Measurements from ENCODE around the gene PXDN.

PXDN gene

GRCh38 chr2:1752751-1753150 is 8.4 kb upstream of the PXDN start:
- peaks cover 2% of the 10 kb centered on the region for H3K36me3 Mint-ChIP-seq (ENCODE audit: low read depth)
- no peak overlapping the region for H3K4me3 Mint-ChIP-seq
- H3K9me3 Mint-ChIP-seq, result no peaks in the 10 kb centered on the region
- no peaks in the 10 kb centered on the region for H3K4me1 Mint-ChIP-seq
- no peak overlapping the region for H3K27ac Mint-ChIP-seq
- DNase-seq (no peak), ATAC-seq (no peak)
- H3K27me3 Mint-ChIP-seq, result no peaks in the 10 kb centered on the region

- H3K36me3 Mint-ChIP-seq (ENCODE audit: low read depth), result peaks cover 2% of the 10 kb centered on the region
- H3K4me3 Mint-ChIP-seq, result no peak overlapping the region
- H3K9me3 Mint-ChIP-seq, result no peaks in the 10 kb centered on the region
- no peaks in the 10 kb centered on the region for H3K4me1 Mint-ChIP-seq
- no peak for DNase-seq
- no peak overlapping the region for H3K27ac Mint-ChIP-seq
- no peak for ATAC-seq
- peaks cover 2% of the 10 kb centered on the region for H3K27me3 Mint-ChIP-seq
These were observed 7.7 kb upstream of the PXDN start for GRCh38 chr2:1751767-1752725.

GRCh38 chr2:1750933-1751766 is 6.8 kb upstream of the PXDN start:
- H3K27ac Mint-ChIP-seq, result no peak overlapping the region
- no peak overlapping the region for H3K4me3 Mint-ChIP-seq
- no peaks in the 10 kb centered on the region for H3K9me3 Mint-ChIP-seq
- peaks cover 2% of the 10 kb centered on the region for H3K36me3 Mint-ChIP-seq (ENCODE audit: low read depth)
- DNase-seq (peak; percentile 36), ATAC-seq (peak; percentile 33)
- peaks cover 11% of the 10 kb centered on the region for H3K27me3 Mint-ChIP-seq
- H3K4me1 Mint-ChIP-seq, result no peaks in the 10 kb centered on the region

GRCh38 chr2:1750270-1750932 is 6.1 kb upstream of the PXDN start:
- Mint-ChIP-seq H3K27ac (no peak overlapping the region), H3K36me3 (ENCODE audit: low read depth) (peaks cover 2% of the 10 kb centered on the region), H3K27me3 (peaks cover 17% of the 10 kb centered on the region), H3K4me3 (no peak overlapping the region), H3K9me3 (no peaks in the 10 kb centered on the region), H3K4me1 (no peaks in the 10 kb centered on the region)
- DNase-seq (no peak), ATAC-seq (no peak)

GRCh38 chr2:1749489-1750119 is 5.3 kb upstream of the PXDN start:
- ATAC-seq, result no peak

GRCh38 chr2:1748741-1749488 is 4.6 kb upstream of the PXDN start:
- H3K4me3 Mint-ChIP-seq, result no peak overlapping the region
- DNase-seq, result no peak
- ATAC-seq, result no peak
- H3K4me1 Mint-ChIP-seq, result peaks cover 3% of the 10 kb centered on the region
- H3K27ac Mint-ChIP-seq, result no peak overlapping the region
- H3K9me3 Mint-ChIP-seq, result no peaks in the 10 kb centered on the region
- H3K36me3 Mint-ChIP-seq (ENCODE audit: low read depth), result no peaks in the 10 kb centered on the region
- H3K27me3 Mint-ChIP-seq, result peaks cover 24% of the 10 kb centered on the region

More at GRCh38 chr2:1749489-1750119, 5.3 kb upstream of the PXDN start:
- Mint-ChIP-seq H3K27ac (no peak overlapping the region), H3K4me3 (no peak overlapping the region), H3K9me3 (no peaks in the 10 kb centered on the region), H3K36me3 (ENCODE audit: low read depth) (no peaks in the 10 kb centered on the region), H3K27me3 (peaks cover 24% of the 10 kb centered on the region), H3K4me1 (peaks cover 3% of the 10 kb centered on the region)
- DNase-seq, result no peak

- H3K4me3 Mint-ChIP-seq, result no peak overlapping the region
- peaks cover 3% of the 10 kb centered on the region for H3K4me1 Mint-ChIP-seq
- H3K27me3 Mint-ChIP-seq, result peaks cover 24% of the 10 kb centered on the region
- ATAC-seq (no peak), DNase-seq (no peak)
- H3K9me3 Mint-ChIP-seq, result no peaks in the 10 kb centered on the region
- no peaks in the 10 kb centered on the region for H3K36me3 Mint-ChIP-seq (ENCODE audit: low read depth)
- H3K27ac Mint-ChIP-seq, result no peak overlapping the region
These were observed 3.9 kb upstream of the PXDN start for GRCh38 chr2:1748176-1748740.

GRCh38 chr2:1747065-1747941 is 3.0 kb upstream of the PXDN start:
- Mint-ChIP-seq H3K4me1 (peaks cover 5% of the 10 kb centered on the region), H3K4me3 (no peak overlapping the region), H3K9me3 (no peaks in the 10 kb centered on the region), H3K27me3 (peaks cover 30% of the 10 kb centered on the region), H3K27ac (no peak overlapping the region), H3K36me3 (ENCODE audit: low read depth) (no peaks in the 10 kb centered on the region)
- DNase-seq, result no peak
- no peak for ATAC-seq

GRCh38 chr2:1746174-1747064 is 2.1 kb upstream of the PXDN start:
- no peak overlapping the region for H3K4me3 Mint-ChIP-seq
- H3K27me3 Mint-ChIP-seq, result peaks cover 38% of the 10 kb centered on the region
- DNase-seq, result no peak
- no peak overlapping the region for H3K27ac Mint-ChIP-seq
- H3K9me3 Mint-ChIP-seq, result no peaks in the 10 kb centered on the region
- peaks cover 8% of the 10 kb centered on the region for H3K4me1 Mint-ChIP-seq
- H3K36me3 Mint-ChIP-seq (ENCODE audit: low read depth), result no peaks in the 10 kb centered on the region
- no peak for ATAC-seq

- no peak overlapping the region for H3K27ac Mint-ChIP-seq
- DNase-seq, result no peak
- H3K4me1 Mint-ChIP-seq, result peaks cover 8% of the 10 kb centered on the region
- no peaks in the 10 kb centered on the region for H3K36me3 Mint-ChIP-seq (ENCODE audit: low read depth)
- no peak for ATAC-seq
- H3K4me3 Mint-ChIP-seq, result no peak overlapping the region
- no peaks in the 10 kb centered on the region for H3K9me3 Mint-ChIP-seq
- H3K27me3 Mint-ChIP-seq, result peaks cover 39% of the 10 kb centered on the region
These were observed 1.1 kb upstream of the PXDN start for GRCh38 chr2:1745171-1746023.

- ATAC-seq (no peak), DNase-seq (no peak)
- Mint-ChIP-seq H3K27me3 (peaks cover 39% of the 10 kb centered on the region), H3K36me3 (ENCODE audit: low read depth) (no peaks in the 10 kb centered on the region), H3K4me1 (peaks cover 8% of the 10 kb centered on the region), H3K9me3 (no peaks in the 10 kb centered on the region), H3K4me3 (no peak overlapping the region), H3K27ac (no peak overlapping the region)
These were observed 217 bp downstream of the PXDN start for GRCh38 chr2:1744151-1744445.

Measured in activated naive CD8-positive, alpha-beta T cell treated with anti-CD3 and anti-CD28 coated beads, Interleukin-2, amount 50 U/mL, for 24 hours (primary cell).